A673 (cell line): ENCODE data around the gene ASCL2. TPM values are rescaled to one million over a fixed set of nuclear protein-coding genes. Genes with fewer than 3 reads are reported as not detected.

ENCODE experiments used
- BruUV-seq: library from RNA; stranded (reverse); fragments of 400-500 nt; replicated peaks from 2 replicates; lab custom pipeline; 2021; lab: Mats Ljungman, UMichigan
- CTCF ChIA-PET: fragments of 300-600 bp; sonication (Branson Sonifier 250); formaldehyde crosslinking; loops from one replicate; lab custom pipeline; 2022; ENCODE audit warnings: antibody characterized with exemption; lab: Charles Lee
- POLR2A ChIA-PET: fragments of 300-600 bp; sonication (Branson Sonifier 250); formaldehyde crosslinking; loops from one replicate; lab custom pipeline; 2022; ENCODE audit warnings: antibody characterized with exemption; ENCODE audit not compliant: low non-redundant PET; lab: Charles Lee
- DNase-seq: peaks from one replicate; pipeline ENCODE4 v3.0.0-alpha.2; 2015; ENCODE audit warnings: low spot score
- H3K27ac ChIP-seq: fragments of 200-600 bp; sonication (generic); 2 replicates; pipeline ENCODE4 v1.5.1; 2016; ENCODE audit warnings: mixed run types, low read depth, mild to moderate bottlenecking, mixed read lengths, antibody characterized with exemption, low read length; ENCODE audit not compliant: poor library complexity, severe bottlenecking
- H3K27me3 ChIP-seq: fragments of 200-600 bp; sonication (generic); replicated peaks from 2 replicates; pipeline ENCODE4 v1.6.1; 2017; ENCODE audit warnings: mixed run types, low read depth, mild to moderate bottlenecking, mixed read lengths, antibody characterized with exemption, low read length; ENCODE audit not compliant: insufficient read depth, poor library complexity
- H3K36me3 ChIP-seq: fragments of 200-600 bp; sonication (generic); 2 replicates; pipeline ENCODE4 v1.6.1; 2016; ENCODE audit warnings: mixed run types, mild to moderate bottlenecking, mixed read lengths, antibody characterized with exemption, low read length; ENCODE audit not compliant: insufficient read depth, poor library complexity, severe bottlenecking
- H3K4me1 ChIP-seq: fragments of 200-600 bp; sonication (generic); 2 replicates; pipeline ENCODE4 v1.6.1; 2017; ENCODE audit warnings: mixed run types, mild to moderate bottlenecking, mixed read lengths, antibody characterized with exemption, low read length; ENCODE audit not compliant: insufficient read depth, poor library complexity, severe bottlenecking
- H3K4me3 ChIP-seq: fragments of 200-600 bp; sonication (generic); 2 replicates; pipeline ENCODE4 v1.5.1; 2016; ENCODE audit warnings: low read depth, mixed run types, mild to moderate bottlenecking, mixed read lengths, low read length; ENCODE audit not compliant: poor library complexity, severe bottlenecking
- H3K9me3 ChIP-seq: fragments of 200-600 bp; sonication (generic); 2 replicates; pipeline ENCODE4 v1.6.1; 2016; ENCODE audit warnings: mixed run types, low read depth, mild to moderate bottlenecking, mixed read lengths, antibody characterized with exemption, low read length; ENCODE audit not compliant: poor library complexity, severe bottlenecking
- EZH2 ChIP-seq: fragments of 200-600 bp; sonication (generic); IDR thresholded peaks from 2 replicates; pipeline ENCODE4 v1.6.1; 2017; ENCODE audit warnings: borderline replicate concordance, low read depth, mild to moderate bottlenecking, mixed read lengths, antibody characterized with exemption, low read length; ENCODE audit not compliant: poor library complexity, severe bottlenecking
- intact Hi-C: fragments of 100-400 bp; cut with micrococcal nuclease; formaldehyde crosslinking; loops from one replicate; pipeline ENCODE4 v1.10.0; 2022; ENCODE audit not compliant: unreplicated experiment
- total RNA-seq: library from RNA; stranded (reverse); gene quantifications from 2 replicates; pipeline ENCODE4 v1.2.3, GENCODE V29; 2021
- TF ChIP-seq, protein P1 (sequence below): fragments of 300-800, 200-600 bp; sonication (generic); conservative IDR thresholded peaks from 2 replicates; pipeline ENCODE4 v1.5.1; 2017; ENCODE audit warnings: low read depth, mild to moderate bottlenecking, antibody characterized with exemption, low read length, moderate library complexity, mixed read lengths

The ASCL2 gene
- total RNA-seq, 1 experiment from 2014 or later = not detected

DNA sequence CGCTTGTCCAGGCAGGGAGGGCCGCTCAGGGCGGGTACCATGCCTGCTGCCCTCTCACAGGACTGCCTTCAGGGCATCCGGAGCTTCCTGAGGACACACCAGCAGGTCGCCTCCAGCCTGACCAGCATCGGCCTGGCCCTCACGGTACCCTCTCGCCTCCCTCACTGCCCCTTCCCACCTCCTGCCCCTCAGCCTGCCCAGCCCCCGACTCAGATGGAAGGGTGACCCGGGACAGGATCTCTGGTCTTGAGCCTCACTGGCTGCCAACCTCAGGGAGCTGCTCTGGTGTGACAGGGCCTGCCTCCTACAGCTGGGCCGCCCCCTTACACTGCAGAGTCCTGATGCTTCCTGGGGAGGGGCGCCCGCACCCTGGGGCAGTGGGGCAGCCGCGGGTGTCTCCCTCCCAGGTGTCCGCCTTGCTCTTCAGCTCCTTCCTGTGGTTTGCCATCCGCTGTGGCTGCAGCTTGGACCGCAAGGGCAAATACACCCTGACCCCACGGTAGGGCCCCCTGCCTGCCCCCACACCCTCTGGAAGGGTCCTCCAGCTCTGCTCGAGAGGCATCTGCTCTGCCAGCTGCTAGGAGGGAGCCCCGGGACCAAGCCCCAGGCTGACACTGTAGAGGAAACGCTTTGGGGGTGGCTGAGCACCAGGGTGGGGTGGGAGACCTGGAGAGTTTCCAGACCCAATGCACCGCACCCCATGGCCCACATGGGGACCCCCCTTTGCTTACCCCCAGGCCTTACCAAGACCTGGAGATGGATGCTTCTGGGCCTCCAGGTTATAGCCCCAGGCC is 46.0 kb upstream of the ASCL2 start:
- no peaks in the 10 kb centered on the region for H3K36me3 ChIP-seq
- ChIA-PET POLR2A (no interaction called here), CTCF (no interaction called here)
- H3K4me1 ChIP-seq = peaks cover 9% of the 10 kb centered on the region
- no peak overlapping the region for H3K27ac ChIP-seq
- intact Hi-C loops = no loop called here
- DNase-seq = no peak
- H3K27me3 ChIP-seq = no peaks in the 10 kb centered on the region
- no peak overlapping the region for H3K4me3 ChIP-seq
- TF ChIP-seq EZH2 = no peak
- TF ChIP-seq, protein P1, sequence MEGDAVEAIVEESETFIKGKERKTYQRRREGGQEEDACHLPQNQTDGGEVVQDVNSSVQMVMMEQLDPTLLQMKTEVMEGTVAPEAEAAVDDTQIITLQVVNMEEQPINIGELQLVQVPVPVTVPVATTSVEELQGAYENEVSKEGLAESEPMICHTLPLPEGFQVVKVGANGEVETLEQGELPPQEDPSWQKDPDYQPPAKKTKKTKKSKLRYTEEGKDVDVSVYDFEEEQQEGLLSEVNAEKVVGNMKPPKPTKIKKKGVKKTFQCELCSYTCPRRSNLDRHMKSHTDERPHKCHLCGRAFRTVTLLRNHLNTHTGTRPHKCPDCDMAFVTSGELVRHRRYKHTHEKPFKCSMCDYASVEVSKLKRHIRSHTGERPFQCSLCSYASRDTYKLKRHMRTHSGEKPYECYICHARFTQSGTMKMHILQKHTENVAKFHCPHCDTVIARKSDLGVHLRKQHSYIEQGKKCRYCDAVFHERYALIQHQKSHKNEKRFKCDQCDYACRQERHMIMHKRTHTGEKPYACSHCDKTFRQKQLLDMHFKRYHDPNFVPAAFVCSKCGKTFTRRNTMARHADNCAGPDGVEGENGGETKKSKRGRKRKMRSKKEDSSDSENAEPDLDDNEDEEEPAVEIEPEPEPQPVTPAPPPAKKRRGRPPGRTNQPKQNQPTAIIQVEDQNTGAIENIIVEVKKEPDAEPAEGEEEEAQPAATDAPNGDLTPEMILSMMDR = no peak
- BruUV-seq = no TSS peak
- H3K9me3 ChIP-seq = no peaks in the 10 kb centered on the region

DNA sequence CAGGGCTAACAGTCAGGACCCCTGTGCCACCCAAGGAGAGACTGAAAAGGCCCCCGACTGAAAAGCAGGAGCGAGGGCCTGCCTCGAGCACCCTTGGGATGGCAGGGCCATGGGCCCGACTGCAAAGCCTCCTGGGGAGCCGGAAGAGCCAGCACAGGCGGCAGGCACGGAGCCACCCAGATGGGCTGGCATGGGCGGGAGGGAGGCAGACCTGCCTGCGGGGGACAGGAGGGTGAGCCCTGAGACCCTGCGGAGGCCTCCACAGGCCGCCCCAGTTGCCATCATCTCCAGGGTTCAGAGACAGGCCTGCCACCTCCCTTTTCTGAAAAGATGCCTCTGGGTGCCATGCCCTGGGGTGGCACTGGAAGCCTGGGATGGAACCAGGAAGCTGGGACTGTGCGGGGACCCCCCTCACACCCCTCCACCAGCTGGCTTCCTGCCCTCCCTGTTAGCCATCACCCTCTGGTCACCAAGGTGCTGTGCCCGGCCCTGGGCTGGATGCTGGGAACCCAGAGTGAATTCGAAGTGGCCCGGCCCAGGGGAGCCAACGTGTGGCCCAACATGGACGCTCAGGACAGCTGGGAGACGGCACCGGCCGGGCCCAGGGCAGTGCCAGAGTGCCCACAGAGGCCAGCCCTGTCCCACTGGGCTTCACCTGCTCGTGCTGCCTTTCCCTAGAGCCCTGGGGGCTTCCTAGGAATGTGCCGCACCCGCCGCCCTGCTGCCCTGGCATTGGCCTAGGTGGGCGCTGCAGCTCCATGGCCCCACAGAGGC is 45.2 kb upstream of the ASCL2 start:
- no peaks in the 10 kb centered on the region for H3K9me3 ChIP-seq
- TF ChIP-seq, protein P1 = no peak
- ChIA-PET CTCF (no interaction called here), POLR2A (no interaction called here)
- DNase-seq = no peak
- intact Hi-C loops = no loop called here
- H3K27me3 ChIP-seq = no peaks in the 10 kb centered on the region
- no peak overlapping the region for H3K4me3 ChIP-seq
- H3K27ac ChIP-seq = no peak overlapping the region
- BruUV-seq = no TSS peak
- H3K36me3 ChIP-seq = no peaks in the 10 kb centered on the region
- peaks cover 9% of the 10 kb centered on the region for H3K4me1 ChIP-seq

DNA sequence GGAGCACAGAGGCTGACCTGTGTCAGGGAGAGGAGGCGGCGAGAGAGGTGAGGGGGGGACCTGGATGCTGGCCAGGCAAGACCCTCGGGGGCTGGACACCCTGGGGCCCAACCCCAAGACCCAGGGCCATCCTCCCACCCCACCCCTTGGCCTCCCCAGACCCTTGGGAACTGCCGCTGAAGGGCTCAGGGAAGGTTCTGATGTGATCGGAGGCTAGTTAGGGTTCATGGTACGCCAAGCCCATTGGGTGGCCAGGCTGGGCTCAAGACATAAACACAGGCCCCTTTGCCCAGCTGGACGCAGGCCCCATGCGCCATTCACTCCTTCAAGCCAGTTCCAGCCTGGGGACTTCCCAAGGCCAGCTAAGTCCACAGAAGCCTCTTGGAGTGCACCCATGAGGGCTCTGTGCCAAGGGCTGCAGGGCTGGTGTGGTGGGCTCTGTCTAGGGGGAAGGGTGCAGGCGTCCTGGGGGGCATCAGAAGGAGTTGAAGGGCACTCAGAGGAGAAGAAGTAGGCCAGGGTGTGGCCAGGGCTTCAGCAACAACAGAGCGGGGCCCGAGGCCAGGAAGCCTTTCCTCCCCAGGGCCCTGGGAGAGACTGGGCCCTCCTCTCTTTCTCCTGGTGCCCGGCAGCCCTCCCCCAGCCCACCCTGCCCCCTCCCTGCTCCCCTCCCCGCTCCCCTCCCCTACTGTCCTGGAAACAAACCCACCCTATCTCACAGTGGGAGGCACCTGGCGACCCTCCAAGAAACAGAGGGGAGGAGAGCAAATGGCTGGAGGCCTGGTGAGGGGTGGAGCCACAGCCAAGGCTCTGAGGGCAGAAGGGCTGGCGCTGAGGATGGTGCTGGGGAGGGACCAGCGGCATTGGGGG is 44.4 kb upstream of the ASCL2 start:
- peak; percentile 81 for DNase-seq
- ChIA-PET CTCF (no interaction called here), POLR2A (no interaction called here)
- no peak overlapping the region for H3K4me3 ChIP-seq
- TF ChIP-seq, protein P1 = no peak
- no peak for TF ChIP-seq EZH2
- no peaks in the 10 kb centered on the region for H3K36me3 ChIP-seq
- BruUV-seq = no TSS peak
- H3K4me1 ChIP-seq = peaks cover 9% of the 10 kb centered on the region
- intact Hi-C loops = no loop called here
- peak overlapping the region; percentile 30 for H3K27ac ChIP-seq
- no peaks in the 10 kb centered on the region for H3K9me3 ChIP-seq
- H3K27me3 ChIP-seq = no peaks in the 10 kb centered on the region
